ENCODE data around the gene DVL1. TPM values are rescaled to one million over a fixed set of nuclear protein-coding genes. Genes with fewer than 3 reads are reported as not detected.

Gene DVL1
- total and polyA plus RNA-seq, 4 experiments from 2014 or later, result 0.19 to 44.6 (median 22.8) TPM

DNA sequence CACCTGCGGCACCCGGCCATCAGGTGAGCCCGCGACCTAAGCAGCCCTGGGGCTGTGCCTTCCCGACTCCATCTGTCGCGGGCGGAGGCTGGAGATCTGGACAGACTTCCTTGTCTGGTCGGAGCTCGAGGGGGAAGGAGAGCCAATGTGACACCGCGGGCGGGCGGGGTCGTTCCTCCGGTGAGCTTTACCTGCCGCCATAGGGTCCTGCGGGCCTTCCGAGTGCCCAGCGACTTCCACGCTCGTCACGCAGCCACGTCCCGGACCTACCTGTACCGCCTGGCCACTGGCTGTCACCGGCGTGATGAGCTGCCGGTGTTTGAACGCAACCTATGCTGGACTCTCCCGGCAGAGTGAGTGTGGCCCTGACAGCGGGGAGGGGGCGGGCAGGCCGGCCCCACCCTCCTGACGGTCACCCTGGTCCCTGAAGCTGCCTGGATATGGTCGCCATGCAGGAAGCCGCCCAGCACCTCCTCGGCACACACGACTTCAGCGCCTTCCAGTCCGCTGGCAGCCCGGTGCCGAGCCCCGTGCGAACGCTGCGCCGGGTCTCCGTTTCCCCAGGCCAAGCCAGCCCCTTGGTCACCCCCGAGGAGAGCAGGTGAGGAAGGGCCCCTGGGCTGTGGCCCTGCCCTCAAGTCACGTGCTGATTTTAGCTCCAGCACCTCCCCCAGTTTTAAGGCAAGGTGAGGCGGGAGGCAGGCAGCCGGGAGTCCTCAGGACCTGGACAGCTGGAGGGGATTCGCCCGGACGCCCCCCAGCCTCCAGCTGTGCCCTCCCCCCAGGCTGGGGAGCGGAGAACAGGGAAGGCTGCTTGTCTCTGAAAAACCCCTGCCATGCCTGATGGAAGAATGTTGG is 39.7 kb downstream of the DVL1 start:
- ChIA-PET POLR2A (ENCODE audit: partially characterized antibody) (interaction anchor here (0.8 to 3.4 kb wide), 5 partner anchors 9 to 98 kb away, joined by 3 to 14 read pairs (median 3); partner anchors contain the start of genes AURKAIP1 and MRPL20), CTCF (ENCODE audit: partially characterized antibody) (interaction anchor here (1.6 kb wide), 1 partner anchor 14 kb away, joined by 3 read pairs; no protein-coding TSS in a partner anchor)
- intact Hi-C loops (cut with micrococcal nuclease), result no loop called here
- no peaks in the 10 kb centered on the region for H3K9me3 ChIP-seq (ENCODE audit: control insufficient read depth in 1 of 2, low read length in 2 of 2)
- H3K36me3 ChIP-seq (ENCODE audit: insufficient read depth, low read length), result peaks cover 24% of the 10 kb centered on the region
- Mint-ChIP-seq H3K9me3 (peaks cover 0 to 2% (median 0%) of the 10 kb centered on the region in 8 donors), H3K36me3 (peaks cover 0 to 15% of the 10 kb centered on the region in 2 donors), H3K4me3 (peak overlapping the region; percentile 43 to 79 (median 73)), H3K27ac (peak overlapping the region in 6 of 7 donors; percentile 35 to 83 (median 60)), H3K27me3 (no peaks in the 10 kb centered on the region), H3K4me1 (peaks cover 13 to 29% (median 20%) of the 10 kb centered on the region in 4 donors)
- DNase-seq, result no peak
- H3K4me3 ChIP-seq (ENCODE audit: low read length in 2 of 2), result peak overlapping the region; percentile 29 to 83
- peak overlapping the region; percentile 77 for H3K27ac ChIP-seq (ENCODE audit: low read depth, low read length)
- peaks cover 35% of the 10 kb centered on the region for H3K4me1 ChIP-seq (ENCODE audit: insufficient read depth, low read length)
- no peaks in the 10 kb centered on the region for H3K27me3 ChIP-seq (ENCODE audit: insufficient read depth, low read length)

- Mint-ChIP-seq H3K4me3 (peak overlapping the region; percentile 79 to 91 (median 86)), H3K27me3 (no peaks in the 10 kb centered on the region), H3K4me1 (peaks cover 13 to 29% (median 20%) of the 10 kb centered on the region in 4 donors), H3K27ac (peak overlapping the region; percentile 87 to 96 (median 90)), H3K36me3 (peaks cover 0 to 14% of the 10 kb centered on the region in 2 donors), H3K9me3 (peaks cover 0 to 2% (median 0%) of the 10 kb centered on the region in 8 donors)
- H3K4me1 ChIP-seq (ENCODE audit: insufficient read depth, low read length), result peaks cover 36% of the 10 kb centered on the region
- no peak for DNase-seq
- no peaks in the 10 kb centered on the region for H3K27me3 ChIP-seq (ENCODE audit: insufficient read depth, low read length)
- H3K9me3 ChIP-seq (ENCODE audit: control insufficient read depth in 1 of 2, low read length in 2 of 2), result no peaks in the 10 kb centered on the region
- H3K36me3 ChIP-seq (ENCODE audit: insufficient read depth, low read length), result peaks cover 18% of the 10 kb centered on the region
- peak overlapping the region; percentile 29 to 83 for H3K4me3 ChIP-seq (ENCODE audit: low read length in 2 of 2)
- peak overlapping the region; percentile 77 for H3K27ac ChIP-seq (ENCODE audit: low read depth, low read length)
- ChIA-PET POLR2A (ENCODE audit: partially characterized antibody) (interaction anchor here (1.3 to 3.4 kb wide), 2 partner anchors 17 to 66 kb away, joined by 8 to 14 read pairs; partner anchors contain the start of gene AURKAIP1), CTCF (ENCODE audit: partially characterized antibody) (interaction anchor here (1.6 kb wide), 1 partner anchor 13 kb away, joined by 3 read pairs; no protein-coding TSS in a partner anchor)
- intact Hi-C loops (cut with micrococcal nuclease), result loop anchor here (1.0 kb wide), 6 partner anchors 15 to 193 kb away; partner anchors contain the start of genes AURKAIP1, B3GALT6, C1orf159 and CPTP
Observed at GRCh38 chr1:1308756-1309250, 40.4 kb downstream of the DVL1 start.

DNA sequence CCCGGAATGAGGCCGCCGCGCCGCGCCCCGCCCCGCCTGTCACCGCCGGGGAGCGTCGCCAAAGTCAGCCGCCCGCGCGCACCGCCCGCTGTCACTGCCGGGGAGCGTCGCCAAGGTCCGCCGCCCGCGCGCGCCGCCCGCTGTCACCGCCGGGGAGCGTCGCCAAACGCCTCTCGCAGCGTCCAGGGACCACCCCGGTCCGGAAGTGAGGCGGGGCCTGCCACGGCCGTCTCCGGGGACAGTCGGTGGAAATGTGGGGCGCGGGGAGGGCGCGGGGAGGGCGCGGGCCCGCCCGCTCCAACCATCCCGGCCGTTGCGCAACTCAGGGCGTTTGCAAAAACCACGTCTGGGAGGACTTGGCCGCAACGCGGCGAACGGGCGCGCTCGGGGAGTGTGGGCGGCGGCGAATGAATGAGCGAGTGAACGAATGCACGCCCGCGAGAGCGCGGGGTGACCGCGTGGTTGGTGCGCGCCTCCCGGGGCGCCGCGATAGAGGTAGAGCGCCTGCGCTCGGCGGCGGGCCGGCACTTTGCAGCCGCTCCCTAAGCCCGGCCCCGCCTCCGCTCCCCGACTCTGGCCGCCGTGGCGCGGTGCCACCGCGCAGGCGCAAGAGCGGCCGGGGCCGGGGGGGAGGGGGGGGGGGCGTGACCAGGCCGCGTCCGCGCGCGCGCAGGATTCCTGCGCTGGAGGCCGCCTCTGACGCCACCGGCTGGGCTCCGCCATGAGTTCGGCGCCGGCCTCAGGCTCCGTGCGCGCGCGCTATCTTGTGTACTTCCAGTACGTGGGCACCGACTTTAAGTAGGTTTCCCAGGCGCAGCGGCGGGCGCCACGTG is 41.1 kb downstream of the DVL1 start, which contains the start of the genes ACAP3 and PUSL1:
ACAP3 (minus strand) TSS at position 8 of the 833 bp plus-strand sequence. CDS start 115 bp downstream, outside the sequence.
PUSL1 (plus strand) TSS at position 675 of the 833 bp plus-strand sequence; CDS start at position 722, 47 bp downstream.
- H3K4me1 Mint-ChIP-seq, result peaks cover 13 to 29% (median 20%) of the 10 kb centered on the region in 4 donors
- H3K27ac Mint-ChIP-seq, result peak within 1 kb of the TSS; percentile 89 to 96 (median 91)
- peak; percentile 92 to 94 (median 92) for DNase-seq
- H3K36me3 Mint-ChIP-seq, result peaks cover 0 to 12% of the 10 kb centered on the region in 2 donors
- H3K9me3 Mint-ChIP-seq, result peaks cover 0 to 2% (median 0%) of the 10 kb centered on the region in 8 donors
- peak within 1 kb of the TSS; percentile 86 to 92 (median 89) for H3K4me3 Mint-ChIP-seq
- no peaks in the 10 kb centered on the region for H3K27me3 Mint-ChIP-seq
- CTCF ChIA-PET (ENCODE audit: partially characterized antibody), result no interaction called here
- Histone ChIP-seq H3K27ac (ENCODE audit: low read depth, low read length) (peak within 1 kb of the TSS; percentile 77), H3K4me1 (ENCODE audit: insufficient read depth, low read length) (peaks cover 36% of the 10 kb centered on the region), H3K4me3 (ENCODE audit: low read length in 2 of 2) (peak within 1 kb of the TSS; percentile 61 to 83), H3K27me3 (ENCODE audit: insufficient read depth, low read length) (no peaks in the 10 kb centered on the region), H3K36me3 (ENCODE audit: insufficient read depth, low read length) (peaks cover 12% of the 10 kb centered on the region), H3K9me3 (ENCODE audit: control insufficient read depth in 1 of 2, low read length in 2 of 2) (no peaks in the 10 kb centered on the region)
- POLR2A ChIA-PET (ENCODE audit: partially characterized antibody), result interaction anchor here (3.4 kb wide), 1 partner anchor 17 kb away, joined by 14 read pairs; no protein-coding TSS in a partner anchor
- intact Hi-C loops (cut with micrococcal nuclease), result loop anchor here (1.0 kb wide), 7 partner anchors 16 to 239 kb away; partner anchors contain the start of genes AURKAIP1, B3GALT6, C1orf159 and CPTP

DNA sequence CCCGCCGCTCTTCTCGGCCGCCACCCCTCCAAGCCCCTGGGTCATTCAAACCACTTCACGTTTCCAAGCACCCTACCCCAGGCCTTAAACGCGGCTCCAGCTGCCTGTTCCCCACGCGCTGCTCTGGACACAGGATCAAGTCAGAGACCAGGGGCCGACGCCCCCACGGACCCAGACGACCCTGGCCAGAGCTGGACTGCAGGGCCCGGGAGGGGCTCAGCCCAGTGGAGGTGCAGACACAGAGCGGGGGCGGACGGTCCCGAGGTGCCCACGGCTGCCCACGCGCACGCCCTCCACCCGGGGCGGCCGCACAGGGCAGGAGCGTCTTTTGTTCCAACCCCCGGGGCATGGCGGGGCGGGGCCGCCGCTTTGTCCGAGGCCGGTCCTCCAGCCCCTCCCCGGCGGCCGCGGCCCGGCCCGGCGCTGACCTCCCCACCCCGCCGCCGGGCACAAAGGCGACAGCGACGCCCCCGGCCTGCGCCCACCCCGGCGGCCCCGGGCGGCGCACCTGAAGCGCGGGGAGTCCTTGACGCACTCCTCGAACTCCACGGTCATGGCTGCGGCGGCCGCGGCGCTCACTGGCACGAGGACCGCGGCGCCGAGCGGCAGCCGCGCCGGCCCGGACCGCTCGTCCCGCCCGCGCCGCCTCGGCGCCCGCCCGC is 41.8 kb downstream of the DVL1 start:
- DNase-seq, result peak in 1 of 5 donors; percentile 28
- Histone ChIP-seq H3K4me1 (ENCODE audit: insufficient read depth, low read length) (peaks cover 36% of the 10 kb centered on the region), H3K27me3 (ENCODE audit: insufficient read depth, low read length) (no peaks in the 10 kb centered on the region), H3K27ac (ENCODE audit: low read depth, low read length) (peak overlapping the region; percentile 54), H3K9me3 (ENCODE audit: control insufficient read depth in 1 of 2, low read length in 2 of 2) (no peaks in the 10 kb centered on the region), H3K4me3 (ENCODE audit: low read length in 2 of 2) (peak overlapping the region; percentile 33 to 59), H3K36me3 (ENCODE audit: insufficient read depth, low read length) (peaks cover 7% of the 10 kb centered on the region)
- H3K27ac Mint-ChIP-seq, result peak overlapping the region; percentile 66 to 92 (median 90)
- H3K4me3 Mint-ChIP-seq, result peak overlapping the region; percentile 84 to 92 (median 89)
- intact Hi-C loops (cut with micrococcal nuclease), result loop anchor here (1.0 kb wide), 1 partner anchor 238 kb away; no protein-coding TSS in a partner anchor
- H3K36me3 Mint-ChIP-seq, result peaks cover 0 to 8% of the 10 kb centered on the region in 2 donors
- peaks cover 0 to 2% (median 0%) of the 10 kb centered on the region in 8 donors for H3K9me3 Mint-ChIP-seq
- ChIA-PET CTCF (ENCODE audit: partially characterized antibody) (no interaction called here), POLR2A (ENCODE audit: partially characterized antibody) (interaction anchor here (1.0 kb wide), 1 partner anchor 68 kb away, joined by 4 read pairs; the partner anchor contains the start of gene AURKAIP1)
- H3K4me1 Mint-ChIP-seq, result peaks cover 13 to 29% (median 20%) of the 10 kb centered on the region in 4 donors
- H3K27me3 Mint-ChIP-seq, result no peaks in the 10 kb centered on the region

- CTCF ChIA-PET (ENCODE audit: partially characterized antibody), result no interaction called here
- peaks cover 13 to 29% (median 20%) of the 10 kb centered on the region in 4 donors for H3K4me1 Mint-ChIP-seq
- peaks cover 0 to 2% (median 0%) of the 10 kb centered on the region in 8 donors for H3K9me3 Mint-ChIP-seq
- Histone ChIP-seq H3K27me3 (ENCODE audit: insufficient read depth, low read length) (no peaks in the 10 kb centered on the region), H3K4me3 (ENCODE audit: low read length in 2 of 2) (peak overlapping the region; percentile 33 to 59), H3K4me1 (ENCODE audit: insufficient read depth, low read length) (peaks cover 36% of the 10 kb centered on the region), H3K9me3 (ENCODE audit: control insufficient read depth in 1 of 2, low read length in 2 of 2) (no peaks in the 10 kb centered on the region), H3K36me3 (ENCODE audit: insufficient read depth, low read length) (peaks cover 7% of the 10 kb centered on the region), H3K27ac (ENCODE audit: low read depth, low read length) (peak overlapping the region; percentile 54)
- H3K4me3 Mint-ChIP-seq, result peak overlapping the region; percentile 84 to 92 (median 89)
- H3K27ac Mint-ChIP-seq, result peak overlapping the region; percentile 72 to 92 (median 90)
- H3K27me3 Mint-ChIP-seq, result no peaks in the 10 kb centered on the region
- intact Hi-C loops (cut with micrococcal nuclease), result loop anchor here (1.0 kb wide), 1 partner anchor 237 kb away; no protein-coding TSS in a partner anchor
- DNase-seq, result no peak
- POLR2A ChIA-PET (ENCODE audit: partially characterized antibody), result interaction anchor here (1.0 kb wide), 1 partner anchor 68 kb away, joined by 4 read pairs; the partner anchor contains the start of gene AURKAIP1
- peaks cover 0 to 8% of the 10 kb centered on the region in 2 donors for H3K36me3 Mint-ChIP-seq
Observed at GRCh38 chr1:1306661-1307260, 42.5 kb downstream of the DVL1 start.

All from CD4-positive, alpha-beta memory T cell (primary cell).